OCI-LY7 (cell line): ENCODE data around the gene SREBF1. TPM values are rescaled to one million over a fixed set of nuclear protein-coding genes. Genes with fewer than 3 reads are reported as not detected.

ENCODE experiments used
- BruUV-seq: library from RNA; stranded (reverse); fragments of 400-500 nt; replicated peaks from 2 replicates; lab custom pipeline; 2021; lab: Mats Ljungman, UMichigan
- CTCF ChIA-PET: fragments of 300-600 bp; sonication (Branson Sonifier 250); formaldehyde crosslinking; loops from one replicate; lab custom pipeline; 2022; ENCODE audit warnings: antibody characterized with exemption; ENCODE audit not compliant: unreplicated experiment; lab: Charles Lee
- POLR2A ChIA-PET: fragments of 300-600 bp; sonication (Branson Sonifier 250); formaldehyde crosslinking; loops from one replicate; lab custom pipeline; 2022; ENCODE audit warnings: antibody characterized with exemption; lab: Charles Lee
- DNase-seq: peaks from one replicate; pipeline ENCODE4 v3.0.0-alpha.2; 2015; ENCODE audit warnings: low spot score
- H2AFZ ChIP-seq: fragments of 200-600 bp; sonication (generic), shearing (Covaris generic); 2 replicates; pipeline ENCODE4 v1.6.1; 2014; ENCODE audit warnings: mild to moderate bottlenecking, antibody characterized with exemption, low read length, moderate library complexity
- H3K27ac ChIP-seq: fragments of 200-600 bp; sonication (generic); 2 replicates; pipeline ENCODE4 v1.5.1; 2014; ENCODE audit warnings: mixed run types, low read depth, mild to moderate bottlenecking, moderate library complexity, low read length, inconsistent platforms; ENCODE audit not compliant: poor library complexity, severe bottlenecking
- H3K36me3 ChIP-seq: fragments of 200-600 bp; sonication (generic); 2 replicates; pipeline ENCODE4 v1.6.1; 2014; ENCODE audit warnings: mild to moderate bottlenecking, antibody characterized with exemption, low read length, moderate library complexity, mixed read lengths; ENCODE audit not compliant: insufficient read depth
- H3K4me1 ChIP-seq: fragments of 200-600 bp; sonication (generic); 2 replicates; pipeline ENCODE4 v1.5.1; 2014; ENCODE audit warnings: mild to moderate bottlenecking, low read length; ENCODE audit not compliant: insufficient read depth, poor library complexity, severe bottlenecking
- H3K4me2 ChIP-seq: fragments of 200-600 bp; sonication (generic); 2 replicates; pipeline ENCODE4 v1.6.1; 2014; ENCODE audit warnings: mild to moderate bottlenecking, low read length
- H3K4me3 ChIP-seq: fragments of 200-600 bp; sonication (generic); 2 replicates; pipeline ENCODE4 v1.5.1; 2014; ENCODE audit warnings: mild to moderate bottlenecking, low read depth, low read length; ENCODE audit not compliant: poor library complexity, severe bottlenecking
- H3K79me2 ChIP-seq: fragments of 200-600 bp; sonication (generic); 2 replicates; pipeline ENCODE4 v1.6.1; 2016; ENCODE audit warnings: low read depth, mild to moderate bottlenecking, low read length, moderate library complexity, mixed read lengths; ENCODE audit not compliant: insufficient read depth
- H3K9me2 ChIP-seq: fragments of 200-600 bp; sonication (generic); 2 replicates; pipeline ENCODE4 v1.6.1; 2016; ENCODE audit warnings: mild to moderate bottlenecking, low read length, mixed read lengths; ENCODE audit not compliant: insufficient read depth
- H3K9me3 ChIP-seq: fragments of 200-600 bp; sonication (generic); 2 replicates; pipeline ENCODE4 v1.6.1; 2014; ENCODE audit warnings: mild to moderate bottlenecking, mixed run types, low read length, mixed read lengths
- H4K20me1 ChIP-seq: fragments of 200-600 bp; sonication (generic); 2 replicates; pipeline ENCODE4 v1.6.1; 2014; ENCODE audit warnings: mild to moderate bottlenecking, antibody characterized with exemption, low read length, moderate library complexity, mixed read lengths; ENCODE audit not compliant: insufficient read depth
- EZH2phosphoT487 ChIP-seq: fragments of 200-600 bp; sonication (generic); IDR thresholded peaks from 2 replicates; pipeline ENCODE4 v1.6.1; 2018; ENCODE audit warnings: low read depth, borderline replicate concordance, mild to moderate bottlenecking, mixed run types, antibody characterized with exemption, low read length, moderate library complexity, mixed read lengths
- intact Hi-C: fragments of 100-400 bp; cut with micrococcal nuclease; formaldehyde crosslinking; loops from one replicate; pipeline ENCODE4 v1.10.0; 2022; ENCODE audit not compliant: unreplicated experiment
- total RNA-seq, 2 experiments: library from RNA; depleted of rRNA in 1 of 2; stranded (reverse); fragments of >200 nt in 1 of 2; shearing (Covaris generic) in 1 of 2; gene quantifications; 2 replicates each; pipeline ENCODE4 v1.2.3, GENCODE V29; 2014 to 2022
- TF ChIP-seq, protein P1 (sequence below): fragments of 200-600 bp; sonication (generic); conservative IDR thresholded peaks from 2 replicates; pipeline ENCODE4 v1.5.1; 2014; ENCODE audit warnings: mild to moderate bottlenecking, antibody characterized with exemption, low read length, moderate library complexity, mixed read lengths

Gene SREBF1
- total RNA-seq, 2 experiments from 2014 or later, result 70.4 to 187 TPM

GRCh38 chr17:17880577-17881196, 43.9 kb upstream of the SREBF1 start:
- no peaks in the 10 kb centered on the region for H3K9me2 ChIP-seq
- TF ChIP-seq, protein P1, sequence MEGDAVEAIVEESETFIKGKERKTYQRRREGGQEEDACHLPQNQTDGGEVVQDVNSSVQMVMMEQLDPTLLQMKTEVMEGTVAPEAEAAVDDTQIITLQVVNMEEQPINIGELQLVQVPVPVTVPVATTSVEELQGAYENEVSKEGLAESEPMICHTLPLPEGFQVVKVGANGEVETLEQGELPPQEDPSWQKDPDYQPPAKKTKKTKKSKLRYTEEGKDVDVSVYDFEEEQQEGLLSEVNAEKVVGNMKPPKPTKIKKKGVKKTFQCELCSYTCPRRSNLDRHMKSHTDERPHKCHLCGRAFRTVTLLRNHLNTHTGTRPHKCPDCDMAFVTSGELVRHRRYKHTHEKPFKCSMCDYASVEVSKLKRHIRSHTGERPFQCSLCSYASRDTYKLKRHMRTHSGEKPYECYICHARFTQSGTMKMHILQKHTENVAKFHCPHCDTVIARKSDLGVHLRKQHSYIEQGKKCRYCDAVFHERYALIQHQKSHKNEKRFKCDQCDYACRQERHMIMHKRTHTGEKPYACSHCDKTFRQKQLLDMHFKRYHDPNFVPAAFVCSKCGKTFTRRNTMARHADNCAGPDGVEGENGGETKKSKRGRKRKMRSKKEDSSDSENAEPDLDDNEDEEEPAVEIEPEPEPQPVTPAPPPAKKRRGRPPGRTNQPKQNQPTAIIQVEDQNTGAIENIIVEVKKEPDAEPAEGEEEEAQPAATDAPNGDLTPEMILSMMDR, result no peak
- no peak for TF ChIP-seq EZH2phosphoT487
- H3K4me1 ChIP-seq, result no peaks in the 10 kb centered on the region
- CTCF ChIA-PET, result interaction anchor here (0.5 kb wide), 1 partner anchor 148 kb away, joined by 3 read pairs; no protein-coding TSS in a partner anchor
- BruUV-seq, result no TSS peak
- H3K9me3 ChIP-seq, result no peaks in the 10 kb centered on the region
- POLR2A ChIA-PET, result no interaction called here
- DNase-seq, result no peak
- no peaks in the 10 kb centered on the region for H3K79me2 ChIP-seq
- no peak overlapping the region for H2AFZ ChIP-seq
- H3K4me2 ChIP-seq, result no peak overlapping the region
- intact Hi-C loops, result no loop called here
- H3K36me3 ChIP-seq, result no peaks in the 10 kb centered on the region
- no peak overlapping the region for H3K27ac ChIP-seq
- H4K20me1 ChIP-seq, result no peaks in the 10 kb centered on the region
- no peak overlapping the region for H3K4me3 ChIP-seq

DNA sequence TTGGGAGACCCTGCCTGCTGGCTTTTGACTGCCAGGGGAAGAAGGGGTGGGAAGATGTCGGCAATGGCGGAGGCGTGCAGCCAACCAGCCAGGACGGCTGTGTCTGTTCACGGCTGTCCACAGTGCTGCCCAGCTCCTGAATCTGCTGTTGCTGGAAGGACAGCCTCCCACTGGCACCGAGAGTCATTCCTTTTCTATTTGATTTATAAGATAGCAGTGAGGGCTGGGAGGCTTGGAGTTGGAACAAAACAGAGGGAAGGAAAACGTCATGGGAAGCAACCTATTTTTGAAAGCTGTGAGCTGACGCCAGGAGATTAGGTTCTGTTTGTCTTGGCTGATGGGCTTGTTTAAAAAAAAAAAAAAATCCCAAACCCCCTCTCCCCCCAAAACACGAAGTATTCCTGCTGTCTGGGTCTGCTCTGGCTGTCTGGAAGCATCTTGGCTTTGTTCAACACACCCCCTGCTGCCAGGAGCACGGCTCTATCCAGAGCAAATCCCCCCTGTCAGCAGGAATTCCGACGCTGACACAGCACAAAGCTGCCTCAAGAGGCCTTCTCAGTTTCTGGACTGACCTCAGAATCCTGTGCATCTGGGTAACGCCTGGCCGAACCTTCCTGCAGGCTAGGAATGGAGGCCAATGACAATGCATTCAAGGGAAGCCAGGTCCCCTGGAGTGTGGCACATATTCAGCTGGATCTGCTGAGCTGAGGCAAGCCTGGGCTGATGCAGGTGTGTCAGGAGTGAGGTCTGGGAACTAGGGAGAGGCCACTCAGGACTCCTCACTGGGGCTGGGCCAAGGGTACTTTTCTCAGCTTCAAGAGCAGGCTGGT, 41.0 kb upstream of the SREBF1 start:
- no peaks in the 10 kb centered on the region for H3K79me2 ChIP-seq
- intact Hi-C loops, result no loop called here

More for the DNA sequence above, 41.0 kb upstream of the SREBF1 start:
- ChIA-PET CTCF (interaction anchor here (0.5 to 0.6 kb wide), 2 partner anchors 11 to 60 kb away, joined by 3 read pairs; no protein-coding TSS in a partner anchor), POLR2A (interaction anchor here (0.7 kb wide), 1 partner anchor 409 kb away, joined by 3 read pairs; no protein-coding TSS in a partner anchor)
- Histone ChIP-seq H4K20me1 (no peaks in the 10 kb centered on the region), H2AFZ (no peak overlapping the region), H3K9me3 (no peaks in the 10 kb centered on the region), H3K9me2 (no peaks in the 10 kb centered on the region), H3K36me3 (no peaks in the 10 kb centered on the region), H3K4me3 (no peak overlapping the region), H3K4me1 (no peaks in the 10 kb centered on the region), H3K27ac (no peak overlapping the region), H3K4me2 (no peak overlapping the region)
- DNase-seq, result no peak
- TF ChIP-seq, protein P1, result no peak
- no peak for TF ChIP-seq EZH2phosphoT487
- no TSS peak for BruUV-seq
